ENCODE results near the gene SLC41A2.

SLC41A2 gene

GRCh38 chr12:104964856-104965205 is 6.7 kb upstream of the SLC41A2 start:
- Histone ChIP-seq H3K36me3 (ENCODE audit: low read depth) (no peaks in the 10 kb centered on the region), H3K27me3 (ENCODE audit: insufficient read depth, poor library complexity, severe bottlenecking) (no peaks in the 10 kb centered on the region), H3K27ac (ENCODE audit: poor library complexity, severe bottlenecking) (no peak overlapping the region), H3K4me3 (ENCODE audit: severe bottlenecking) (no peak overlapping the region), H3K4me1 (ENCODE audit: insufficient read depth, poor library complexity, severe bottlenecking) (peaks cover 4% of the 10 kb centered on the region), H3K9me3 (ENCODE audit: severe bottlenecking) (no peaks in the 10 kb centered on the region)
- ATAC-seq (ENCODE audit: low read depth) = no peak
- no peak for TF ChIP-seq CTCF (IDR thresholded peaks at IDR 0.05; ENCODE audit: poor library complexity, severe bottlenecking)
- DNase-seq (ENCODE audit: low spot score) = no peak

GRCh38 chr12:104964167-104964855 is 6.2 kb upstream of the SLC41A2 start:
- Histone ChIP-seq H3K4me1 (ENCODE audit: insufficient read depth, poor library complexity, severe bottlenecking) (peaks cover 10% of the 10 kb centered on the region), H3K36me3 (ENCODE audit: low read depth) (no peaks in the 10 kb centered on the region), H3K4me3 (ENCODE audit: severe bottlenecking) (no peak overlapping the region), H3K9me3 (ENCODE audit: severe bottlenecking) (no peaks in the 10 kb centered on the region), H3K27me3 (ENCODE audit: insufficient read depth, poor library complexity, severe bottlenecking) (no peaks in the 10 kb centered on the region), H3K27ac (ENCODE audit: poor library complexity, severe bottlenecking) (no peak overlapping the region)
- no peak for ATAC-seq (ENCODE audit: low read depth)
- DNase-seq (ENCODE audit: low spot score) = no peak
- no peak for TF ChIP-seq CTCF (IDR thresholded peaks at IDR 0.05; ENCODE audit: poor library complexity, severe bottlenecking)

- no peaks in the 10 kb centered on the region for H3K27me3 ChIP-seq (ENCODE audit: insufficient read depth, poor library complexity, severe bottlenecking)
- peaks cover 15% of the 10 kb centered on the region for H3K4me1 ChIP-seq (ENCODE audit: insufficient read depth, poor library complexity, severe bottlenecking)
- ATAC-seq (ENCODE audit: low read depth) = no peak
Measured at GRCh38 chr12:104963757-104964156, 5.7 kb upstream of the SLC41A2 start.

GRCh38 chr12:104960464-104960863 is 2.4 kb upstream of the SLC41A2 start:
- Histone ChIP-seq H3K4me3 (ENCODE audit: severe bottlenecking) (no peak overlapping the region), H3K9me3 (ENCODE audit: severe bottlenecking) (no peaks in the 10 kb centered on the region), H3K4me1 (ENCODE audit: insufficient read depth, poor library complexity, severe bottlenecking) (peaks cover 16% of the 10 kb centered on the region), H3K36me3 (ENCODE audit: low read depth) (no peaks in the 10 kb centered on the region), H3K27me3 (ENCODE audit: insufficient read depth, poor library complexity, severe bottlenecking) (no peaks in the 10 kb centered on the region), H3K27ac (ENCODE audit: poor library complexity, severe bottlenecking) (no peak overlapping the region)
- ATAC-seq (ENCODE audit: low read depth) (no peak), DNase-seq (ENCODE audit: low spot score) (no peak)
- TF ChIP-seq CTCF (IDR thresholded peaks at IDR 0.05; ENCODE audit: poor library complexity, severe bottlenecking) = no peak

More at GRCh38 chr12:104963757-104964156, 5.7 kb upstream of the SLC41A2 start:
- TF ChIP-seq CTCF (IDR thresholded peaks at IDR 0.05; ENCODE audit: poor library complexity, severe bottlenecking) = no peak
- Histone ChIP-seq H3K4me3 (ENCODE audit: severe bottlenecking) (no peak overlapping the region), H3K36me3 (ENCODE audit: low read depth) (no peaks in the 10 kb centered on the region), H3K27ac (ENCODE audit: poor library complexity, severe bottlenecking) (no peak overlapping the region), H3K9me3 (ENCODE audit: severe bottlenecking) (no peaks in the 10 kb centered on the region)
- DNase-seq (ENCODE audit: low spot score) = no peak

- no peak for TF ChIP-seq CTCF (IDR thresholded peaks at IDR 0.05; ENCODE audit: poor library complexity, severe bottlenecking)
- Histone ChIP-seq H3K27me3 (ENCODE audit: insufficient read depth, poor library complexity, severe bottlenecking) (no peaks in the 10 kb centered on the region), H3K36me3 (ENCODE audit: low read depth) (no peaks in the 10 kb centered on the region), H3K9me3 (ENCODE audit: severe bottlenecking) (no peaks in the 10 kb centered on the region), H3K27ac (ENCODE audit: poor library complexity, severe bottlenecking) (peak overlapping the region; percentile 33), H3K4me3 (ENCODE audit: severe bottlenecking) (no peak overlapping the region), H3K4me1 (ENCODE audit: insufficient read depth, poor library complexity, severe bottlenecking) (peaks cover 16% of the 10 kb centered on the region)
- ATAC-seq (ENCODE audit: low read depth) (no peak), DNase-seq (ENCODE audit: low spot score) (no peak)
Measured at GRCh38 chr12:104959335-104959841, 1.3 kb upstream of the SLC41A2 start.

Measured in RWPE2 (cell line).